Thyroid gland (tissue), 4 donors: ENCODE measurements around the gene CDKN1B. TPM values are rescaled to one million over a fixed set of nuclear protein-coding genes. Genes with fewer than 3 reads are reported as not detected.

Experiments
- DNase-seq, 2 donors: peaks; one replicate each; pipeline ENCODE4 v3.0.0-alpha.2; 2019
- H3K27ac ChIP-seq, 3 donors: fragments of 200-600 bp; sonication (generic); 1 replicate in 2 of 3; 2 replicates in 1 of 3; pipeline ENCODE4 v1.5.1; 2016 to 2019; ENCODE audit warnings: mild to moderate bottlenecking in 1 of 3, moderate library complexity in 1 of 3
- H3K27me3 ChIP-seq: fragments of 200-600 bp; sonication (generic); one replicate; pipeline ENCODE4 v1.5.1; 2019
- H3K36me3 ChIP-seq, 2 donors: fragments of 200-600 bp; sonication (generic); one replicate each; pipeline ENCODE4 v1.5.1; 2016 to 2019
- H3K4me1 ChIP-seq, 2 donors: fragments of 200-600 bp; sonication (generic); one replicate each; pipeline ENCODE4 v1.5.1; 2017 to 2019
- H3K4me3 ChIP-seq, 3 donors: fragments of 200-600 bp; sonication (generic); replicated peaks in 1 of 3; 1 replicate in 2 of 3; 2 replicates in 1 of 3; pipeline ENCODE4 v1.5.1; 2016; ENCODE audit warnings: mild to moderate bottlenecking in 1 of 3
- H3K9me3 ChIP-seq: fragments of 200-600 bp; sonication (generic); one replicate; pipeline ENCODE4 v1.5.1; 2017
- CTCF ChIP-seq, 6 experiments: fragments of 200-600 bp in 3 of 6; fragments of 450-650 bp in 3 of 6; sonication (generic) in 3 of 6; IDR thresholded peaks; one replicate each; pipeline ENCODE4 v1.5.1; 2016 to 2019; ENCODE audit warnings: antibody characterized with exemption in 6 of 6, mild to moderate bottlenecking in 2 of 6, inconsistent platforms in 1 of 6, moderate library complexity in 1 of 6
- POLR2A ChIP-seq, 2 donors: fragments of 450-650 bp; IDR thresholded peaks; one replicate each; pipeline ENCODE4 v1.6.1; 2017; ENCODE audit warnings: antibody characterized with exemption in 2 of 2, mild to moderate bottlenecking in 2 of 2, moderate library complexity in 1 of 2
- WGBS, 2 donors: methylation state at CpG; one replicate each; pipeline ENCODE4 v1.1.5; 2017; 5-methylcytosine and 5-hydroxymethylcytosine counted together
- intact Hi-C: fragments of 100-400 bp; cut with DNase I; formaldehyde crosslinking; loops from one replicate; pipeline ENCODE4 v1.15.1; 2023
- total RNA-seq, 4 donors: library from RNA; depleted of rRNA; stranded (reverse); fragments of >200 nt; gene quantifications; one replicate each; pipeline ENCODE4 v1.2.3, GENCODE V29; 2016

Gene CDKN1B
- total RNA-seq, 4 donors from 2014 or later: 52.3 to 77.3 (median 62.7) TPM

- peak; percentile 20 to 53 for DNase-seq
- Histone ChIP-seq H3K27ac (no peak overlapping the region), H3K36me3 (no peaks in the 10 kb centered on the region), H3K27me3 (no peaks in the 10 kb centered on the region), H3K4me1 (no peaks in the 10 kb centered on the region), H3K4me3 (no peak overlapping the region), H3K9me3 (no peaks in the 10 kb centered on the region)
- intact Hi-C loops: no loop called here
- WGBS, 2 donors: 4 to 9% methylated on average over 5 of the region's 5 CpGs
- TF ChIP-seq POLR2A (IDR thresholded peaks at IDR 0.05) (no peak), CTCF (IDR thresholded peaks at IDR 0.05) (no peak)
Observed at GRCh38 chr12:12684375-12685106, 32.6 kb upstream of the CDKN1B start.

GRCh38 chr12:12685305-12685704 lies 31.9 kb upstream of the CDKN1B start:
- TF ChIP-seq CTCF (IDR thresholded peaks at IDR 0.05): no peak
- TF ChIP-seq POLR2A (IDR thresholded peaks at IDR 0.05): no peak
- Histone ChIP-seq H3K4me1 (no peaks in the 10 kb centered on the region), H3K27ac (no peak overlapping the region), H3K36me3 (no peaks in the 10 kb centered on the region), H3K4me3 (no peak overlapping the region), H3K27me3 (no peaks in the 10 kb centered on the region), H3K9me3 (no peaks in the 10 kb centered on the region)
- DNase-seq: no peak
- 42 to 48% methylated on average over 4 of the region's 4 CpGs for WGBS, 2 donors
- intact Hi-C loops: no loop called here

GRCh38 chr12:12686472-12686871 lies 30.7 kb upstream of the CDKN1B start:
- Histone ChIP-seq H3K4me1 (no peaks in the 10 kb centered on the region), H3K36me3 (no peaks in the 10 kb centered on the region), H3K27me3 (no peaks in the 10 kb centered on the region), H3K4me3 (no peak overlapping the region), H3K27ac (no peak overlapping the region), H3K9me3 (no peaks in the 10 kb centered on the region)
- no peak for DNase-seq
- TF ChIP-seq POLR2A (IDR thresholded peaks at IDR 0.05): no peak
- intact Hi-C loops: no loop called here
- WGBS, 2 donors: 86 to 88% methylated on average over 1 of the region's 1 CpG

GRCh38 chr12:12686925-12687324 lies 30.2 kb upstream of the CDKN1B start:
- Histone ChIP-seq H3K27me3 (no peaks in the 10 kb centered on the region), H3K4me1 (no peaks in the 10 kb centered on the region), H3K4me3 (no peak overlapping the region), H3K27ac (no peak overlapping the region), H3K9me3 (no peaks in the 10 kb centered on the region), H3K36me3 (no peaks in the 10 kb centered on the region)
- TF ChIP-seq POLR2A (IDR thresholded peaks at IDR 0.05) (no peak), CTCF (IDR thresholded peaks at IDR 0.05) (no peak)
- DNase-seq: no peak
- intact Hi-C loops: no loop called here

GRCh38 chr12:12689647-12690300 lies 27.4 kb upstream of the CDKN1B start:
- Histone ChIP-seq H3K4me3 (no peak overlapping the region), H3K4me1 (no peaks in the 10 kb centered on the region), H3K27me3 (no peaks in the 10 kb centered on the region), H3K9me3 (no peaks in the 10 kb centered on the region), H3K36me3 (no peaks in the 10 kb centered on the region), H3K27ac (no peak overlapping the region)
- intact Hi-C loops: no loop called here
- 87 to 92% methylated on average over 5 of the region's 5 CpGs for WGBS, 2 donors
- no peak for TF ChIP-seq POLR2A (IDR thresholded peaks at IDR 0.05)
- TF ChIP-seq CTCF (IDR thresholded peaks at IDR 0.05): no peak
- no peak for DNase-seq
